Activated naive CD4-positive, alpha-beta T cell (primary cell): ENCODE results near the gene WNT11.

Experiments used
- DNase-seq, 4 experiments: peaks; one replicate each; lab custom pipeline; 2025; lab: John Stamatoyannopoulos, UW

WNT11 gene

GRCh38 chr11:76174330-76174729 lies 32.0 kb downstream of the WNT11 start:
- no peak for DNase-seq

- no peak for DNase-seq
Measured at GRCh38 chr11:76173663-76174062, 32.6 kb downstream of the WNT11 start.

- no peak for DNase-seq
Measured at GRCh38 chr11:76172583-76172982, 33.7 kb downstream of the WNT11 start.

GRCh38 chr11:76170468-76170867 lies 35.8 kb downstream of the WNT11 start:
- no peak for DNase-seq

- no peak for DNase-seq
Measured at GRCh38 chr11:76169473-76169896, 36.8 kb downstream of the WNT11 start.

GRCh38 chr11:76167590-76167989 lies 38.7 kb downstream of the WNT11 start:
- DNase-seq = no peak

- no peak for DNase-seq
Measured at GRCh38 chr11:76166314-76166713, 40.0 kb downstream of the WNT11 start.

- no peak for DNase-seq
Measured at GRCh38 chr11:76164861-76165751, 41.2 kb downstream of the WNT11 start.

GRCh38 chr11:76164081-76164480 lies 42.2 kb downstream of the WNT11 start:
- no peak for DNase-seq

- DNase-seq = no peak
Measured at GRCh38 chr11:76163289-76163880, 42.9 kb downstream of the WNT11 start.

GRCh38 chr11:76162336-76163288 lies 43.7 kb downstream of the WNT11 start:
- no peak for DNase-seq

- no peak for DNase-seq
Measured at GRCh38 chr11:76161261-76161961, 44.9 kb downstream of the WNT11 start.

GRCh38 chr11:76160856-76161255 lies 45.4 kb downstream of the WNT11 start:
- no peak for DNase-seq

GRCh38 chr11:76159983-76160661 lies 46.2 kb downstream of the WNT11 start:
- DNase-seq = no peak

- no peak for DNase-seq
Measured at GRCh38 chr11:76159303-76159937, 46.9 kb downstream of the WNT11 start.

GRCh38 chr11:76158394-76159302 lies 47.7 kb downstream of the WNT11 start:
- DNase-seq = no peak

- no peak for DNase-seq
Measured at GRCh38 chr11:76157891-76158290, 48.4 kb downstream of the WNT11 start.

GRCh38 chr11:76156971-76157427 lies 49.3 kb downstream of the WNT11 start:
- no peak for DNase-seq

- no peak for DNase-seq
Measured at GRCh38 chr11:76155500-76156227, 50.6 kb downstream of the WNT11 start.
